ENCODE measurements around the gene BBS9.

DNA sequence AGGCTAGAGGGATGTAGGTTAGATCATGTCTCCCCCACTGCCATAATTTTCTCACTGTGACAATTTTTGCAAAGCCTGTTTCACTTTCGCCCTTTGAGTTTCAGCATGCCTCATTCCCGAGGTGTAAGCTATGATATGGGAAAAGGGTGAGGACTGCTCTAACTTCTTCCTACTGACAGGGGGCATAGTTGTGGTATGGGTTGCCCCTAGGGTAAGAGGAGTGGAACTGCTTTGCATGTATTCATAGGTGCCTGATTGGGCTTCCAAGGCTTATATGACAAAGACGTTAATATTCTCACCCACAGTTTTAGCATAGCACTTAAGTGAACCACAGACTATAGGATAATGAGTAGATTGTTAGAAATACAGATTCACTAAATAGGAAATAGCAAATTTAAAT is 148.7 kb downstream of the BBS9 start:
- no peak for TF ChIP-seq EZH2 (IDR thresholded peaks at IDR 0.05; ENCODE audit: insufficient read depth, poor library complexity, severe bottlenecking)
- no peak for TF ChIP-seq EZH2phosphoT487 (IDR thresholded peaks at IDR 0.05; ENCODE audit: insufficient read depth, low read depth)

Data from GM23248 (cell line).